GM21723 (cell line): ENCODE data around the gene RUFY4.

Source experiments
- ATAC-seq: cut with Tn5 transposase; IDR thresholded peaks from one replicate; pipeline ENCODE4 v1.9.1; 2021; ENCODE audit warnings: mild to moderate bottlenecking, moderate library complexity; ENCODE audit not compliant: unreplicated experiment

The RUFY4 gene

GRCh38 chr2:218060118-218060517, 8.9 kb upstream of the RUFY4 start:
- no peak for ATAC-seq

DNA sequence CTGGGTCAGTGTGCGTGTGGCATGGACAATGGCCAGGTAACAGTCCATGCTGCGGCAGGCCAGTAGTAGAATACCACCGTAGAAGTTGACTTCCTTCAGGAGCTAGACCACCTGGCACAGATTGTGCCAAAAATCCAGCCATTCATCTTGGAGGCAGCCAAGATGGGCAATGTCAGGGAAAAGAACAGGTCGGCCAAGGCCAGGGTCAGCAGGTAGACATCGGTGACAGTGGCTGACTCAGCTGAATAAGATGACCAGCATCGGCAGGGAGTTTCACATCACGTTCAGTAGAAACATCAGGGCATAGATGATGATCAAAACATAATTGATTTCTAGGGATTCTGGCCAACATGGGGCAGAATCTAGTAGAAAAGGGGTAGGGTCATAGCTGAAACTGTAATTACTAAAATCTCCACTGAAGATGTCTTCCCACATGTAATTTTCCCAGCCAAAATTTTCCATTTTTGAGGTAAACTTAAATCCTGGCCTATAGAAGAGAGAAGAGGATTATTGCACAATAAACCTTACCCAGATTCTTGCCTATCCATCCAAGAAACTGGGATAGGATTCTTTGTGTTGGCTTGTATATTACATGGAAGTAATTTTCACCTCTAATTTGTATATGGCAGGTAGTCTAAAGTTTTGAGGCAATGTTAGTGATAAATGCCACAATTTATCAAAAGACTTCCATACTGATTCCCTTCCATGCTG, 7.9 kb upstream of the RUFY4 start:
- no peak for ATAC-seq

- ATAC-seq, result peak; percentile 90
Measured at GRCh38 chr2:218063486-218063885, 5.6 kb upstream of the RUFY4 start.

DNA sequence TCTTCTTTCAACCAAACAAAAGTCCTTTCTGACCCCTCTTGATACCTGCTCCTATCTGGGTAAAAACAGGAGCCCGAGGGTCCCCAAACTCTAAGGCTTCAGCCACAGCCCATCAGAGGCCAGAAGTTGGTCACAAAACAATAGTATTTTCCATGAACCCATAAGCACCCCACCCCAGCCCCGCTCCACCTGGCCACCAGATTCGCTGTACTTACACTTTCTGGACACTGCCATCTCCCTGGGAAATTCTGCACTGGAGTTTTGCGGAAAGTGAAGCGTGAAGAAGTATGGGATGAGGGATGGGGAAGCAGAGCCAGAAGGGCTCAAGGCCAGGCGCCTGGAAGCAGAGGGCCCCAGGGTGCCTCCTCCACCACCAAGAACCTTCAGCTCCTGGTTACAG, 5.2 kb upstream of the RUFY4 start:
- ATAC-seq, result no peak

DNA sequence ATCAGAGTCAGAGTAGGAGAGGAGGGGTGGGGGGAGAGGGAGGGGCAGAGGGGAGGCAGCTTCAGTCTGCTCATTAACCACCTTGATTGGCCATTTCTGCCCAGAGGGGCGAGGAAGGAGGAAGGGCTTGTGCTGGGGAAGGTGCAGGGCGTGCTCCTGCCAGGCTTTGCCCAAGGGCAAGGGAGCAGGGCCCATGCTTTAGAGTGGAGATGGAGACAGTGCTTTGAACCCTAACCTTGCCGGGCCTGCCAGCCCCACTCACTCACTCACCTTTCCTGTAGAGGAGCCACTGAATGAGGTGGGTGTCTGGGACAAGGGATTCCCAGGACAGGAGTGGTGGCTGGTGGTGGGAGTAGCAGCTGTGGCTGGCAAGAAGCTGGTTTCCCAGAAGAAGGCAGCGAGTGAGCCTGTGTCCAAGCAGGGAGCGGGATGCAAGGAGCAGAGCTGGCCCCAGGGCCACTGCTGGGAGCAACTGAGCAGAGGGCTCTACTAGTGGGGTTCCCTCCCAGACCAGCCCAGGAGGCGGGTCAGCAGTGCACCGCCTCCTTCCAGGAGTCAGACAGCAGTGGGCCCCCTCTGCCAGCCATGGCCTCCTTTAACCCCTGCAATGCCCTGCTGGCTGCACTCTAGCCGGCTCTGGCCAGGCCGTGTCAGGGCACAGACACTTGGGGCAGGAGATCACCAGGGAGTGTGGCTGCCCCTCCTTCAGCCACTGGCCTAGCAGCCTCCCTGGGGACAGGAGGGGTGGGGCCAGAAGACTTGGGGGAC, 3.6 kb upstream of the RUFY4 start:
- ATAC-seq, result no peak

DNA sequence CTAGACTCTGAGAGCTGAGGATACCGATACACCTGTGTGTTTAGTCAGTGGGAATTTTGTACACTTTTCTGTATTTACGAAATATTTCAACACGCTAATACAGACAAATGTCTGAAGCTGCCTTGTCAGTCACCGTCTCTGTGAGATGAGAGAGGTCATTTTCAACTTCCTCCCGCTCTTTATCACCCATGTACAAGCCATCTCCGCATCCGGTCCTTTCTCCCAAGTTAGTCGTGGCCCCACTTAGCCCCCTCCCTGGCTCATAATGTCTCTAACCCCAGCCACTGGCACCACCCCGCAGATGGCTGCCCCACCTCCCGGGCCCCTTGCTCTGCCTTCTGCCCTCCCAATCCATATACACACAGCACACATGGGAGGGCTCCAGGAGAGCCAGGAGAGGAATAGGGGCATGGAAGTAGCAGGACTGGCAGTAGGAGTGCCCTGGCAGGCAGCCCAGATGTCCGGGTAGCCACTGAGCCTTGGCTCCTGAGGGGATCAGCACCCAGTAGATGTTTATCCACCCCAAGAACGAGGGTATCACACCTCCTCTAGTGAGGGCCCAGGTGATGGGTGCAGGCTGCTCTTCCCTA, 2.0 kb upstream of the RUFY4 start:
- no peak for ATAC-seq

- ATAC-seq, result no peak
Measured at GRCh38 chr2:218067523-218067922, 1.5 kb upstream of the RUFY4 start.

- no peak for ATAC-seq
Measured at GRCh38 chr2:218069606-218070300, 700 bp downstream of the RUFY4 start.

GRCh38 chr2:218070587-218070986, 1.5 kb downstream of the RUFY4 start:
- ATAC-seq, result no peak

DNA sequence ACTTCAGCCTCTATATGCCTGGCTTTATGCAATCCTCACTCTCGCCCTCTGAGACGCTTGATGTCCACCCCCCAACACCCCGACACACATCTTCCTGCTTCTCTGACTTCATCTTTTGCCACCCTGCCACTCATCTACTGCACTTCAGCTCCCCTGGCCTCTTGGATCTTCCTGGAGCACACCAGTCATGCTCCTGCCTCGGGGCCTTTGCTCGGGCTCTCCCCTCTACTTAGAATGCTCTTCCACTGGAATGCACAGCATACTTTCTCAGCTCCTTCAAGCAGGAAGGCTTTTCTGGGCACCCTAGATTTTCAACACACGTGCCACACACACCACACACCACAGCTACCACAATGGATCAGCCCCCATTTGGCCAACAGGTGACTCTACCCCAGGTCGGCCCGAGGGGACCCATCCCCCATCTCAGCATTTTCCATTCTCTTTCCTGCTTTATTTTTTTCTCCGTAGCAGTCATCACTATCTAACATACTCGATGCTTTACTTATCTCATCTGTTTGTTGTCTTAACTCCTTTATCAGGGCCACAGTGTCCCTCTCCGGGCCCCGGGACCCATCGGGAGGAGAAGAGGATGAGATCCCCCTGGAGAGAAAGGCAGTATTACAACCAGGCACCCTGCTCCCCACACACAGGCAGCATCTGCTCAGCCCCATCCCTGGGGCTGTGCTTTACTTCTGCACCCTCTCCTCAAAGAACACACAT, 2.3 kb downstream of the RUFY4 start:
- no peak for ATAC-seq

GRCh38 chr2:218072002-218072401, 2.9 kb downstream of the RUFY4 start:
- ATAC-seq, result no peak

DNA sequence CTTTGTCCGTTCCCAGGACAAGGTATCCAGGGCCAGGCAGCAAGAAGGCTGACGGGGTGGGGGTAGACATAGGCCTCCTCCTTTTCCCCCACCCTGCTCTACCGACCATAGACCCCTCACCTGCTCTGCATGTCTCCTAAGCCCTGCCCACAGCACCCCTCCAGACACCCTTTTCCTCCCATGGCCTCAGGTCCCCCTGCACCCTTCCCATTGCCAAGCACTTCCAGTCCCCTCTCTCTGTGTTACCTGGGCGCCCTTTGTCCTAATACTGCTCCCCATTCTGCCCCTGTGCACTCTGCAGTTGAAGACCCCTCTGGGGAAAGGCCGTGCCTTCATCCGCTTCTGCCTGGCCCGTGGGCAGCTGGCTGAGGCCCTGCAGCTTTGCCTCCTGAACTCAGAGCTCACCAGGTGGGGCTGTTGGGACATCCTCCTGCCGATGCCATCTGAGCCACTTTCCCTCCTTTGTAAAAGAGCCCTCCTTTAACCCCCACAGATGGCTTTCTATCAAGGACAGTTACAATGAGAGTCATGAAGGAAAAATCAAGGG, 3.5 kb downstream of the RUFY4 start:
- ATAC-seq, result no peak

DNA sequence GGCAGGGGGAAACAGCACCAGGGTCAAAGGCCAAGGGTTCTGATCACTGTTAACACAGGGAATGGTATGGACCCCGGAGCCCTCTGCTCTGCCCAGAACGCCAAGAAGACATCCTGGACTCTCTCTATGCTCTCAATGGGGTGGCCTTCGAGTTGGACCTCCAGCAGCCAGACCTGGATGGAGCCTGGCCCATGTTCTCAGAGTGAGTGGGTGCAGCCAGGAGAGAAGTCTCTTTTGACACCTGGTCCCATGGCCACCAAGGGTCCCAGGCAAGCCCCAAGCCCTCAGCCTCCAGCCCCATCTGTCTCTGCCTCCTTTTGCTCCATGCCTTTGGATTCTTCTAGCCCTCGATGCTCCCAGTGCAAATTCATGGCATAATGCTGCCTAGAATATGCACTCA, 4.1 kb downstream of the RUFY4 start:
- no peak for ATAC-seq

DNA sequence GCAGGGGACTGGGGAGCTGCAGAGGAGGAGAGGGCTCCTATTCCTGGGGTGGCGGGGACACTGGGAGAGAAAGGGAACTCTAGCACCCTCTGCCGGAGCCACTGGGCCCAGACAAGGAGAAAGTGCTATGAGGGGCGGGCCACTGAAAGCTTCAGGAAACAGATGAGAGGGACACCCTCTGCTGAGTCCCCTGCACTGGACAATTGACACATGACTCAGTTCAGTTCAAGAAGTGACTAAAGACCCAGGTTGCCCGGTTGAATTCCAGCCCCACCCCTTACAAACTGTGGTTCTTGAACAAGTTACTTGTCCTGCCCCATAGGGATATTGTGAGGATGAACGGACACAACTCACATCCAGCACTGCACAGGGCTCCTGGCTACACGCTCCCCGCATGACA, 5.0 kb downstream of the RUFY4 start:
- peak; percentile 47 for ATAC-seq

GRCh38 chr2:218075975-218076811, 7.1 kb downstream of the RUFY4 start:
- no peak for ATAC-seq

- no peak for ATAC-seq
Measured at GRCh38 chr2:218077464-218078216, 8.6 kb downstream of the RUFY4 start.

DNA sequence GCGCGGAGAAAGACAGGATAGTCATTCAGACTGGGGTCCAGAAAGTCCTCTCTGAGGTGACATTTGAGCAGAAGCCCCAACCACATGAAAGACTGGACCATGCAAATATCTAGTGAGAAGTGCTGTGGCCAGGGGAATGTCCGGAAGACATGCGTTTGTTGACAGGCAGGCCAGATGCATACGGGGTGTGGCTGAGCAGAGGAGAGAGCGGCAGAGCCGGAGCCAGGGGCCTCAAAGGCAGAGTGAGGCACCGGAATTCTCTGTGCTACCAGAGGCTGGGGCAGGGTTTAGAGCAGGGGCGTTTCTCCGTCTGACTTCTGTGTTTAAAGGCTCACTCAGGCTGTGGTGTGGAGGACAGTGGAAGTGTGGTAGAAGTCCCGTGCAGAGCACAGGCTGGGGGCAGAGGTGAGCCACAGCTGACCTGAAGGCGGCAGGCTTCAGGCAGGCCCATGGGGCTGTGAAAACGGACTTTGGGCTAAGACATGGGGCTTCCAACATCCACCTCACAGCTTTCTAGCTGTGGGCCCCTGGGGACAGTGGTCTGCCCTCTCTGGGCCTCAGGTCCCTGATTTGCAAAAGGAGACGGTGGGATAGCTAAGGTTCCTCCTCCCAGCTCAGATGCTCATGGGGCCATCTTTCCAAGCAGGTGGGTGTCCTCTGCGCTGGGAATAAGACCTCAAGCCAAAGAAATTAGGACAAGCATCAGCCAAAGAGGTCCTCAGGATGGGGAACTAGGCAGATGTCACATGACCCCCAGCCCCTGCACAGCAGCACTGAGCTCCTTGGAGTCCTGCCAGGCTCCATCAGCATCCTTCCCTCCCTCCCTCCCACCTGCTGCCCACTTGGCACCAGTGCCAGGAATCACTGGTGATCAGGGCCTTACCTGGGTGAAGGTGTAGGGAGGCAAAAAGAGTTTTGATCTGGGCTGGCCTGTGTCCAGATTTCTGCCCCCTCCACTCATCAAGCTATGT, 11.2 kb downstream of the RUFY4 start:
- ATAC-seq, result no peak

DNA sequence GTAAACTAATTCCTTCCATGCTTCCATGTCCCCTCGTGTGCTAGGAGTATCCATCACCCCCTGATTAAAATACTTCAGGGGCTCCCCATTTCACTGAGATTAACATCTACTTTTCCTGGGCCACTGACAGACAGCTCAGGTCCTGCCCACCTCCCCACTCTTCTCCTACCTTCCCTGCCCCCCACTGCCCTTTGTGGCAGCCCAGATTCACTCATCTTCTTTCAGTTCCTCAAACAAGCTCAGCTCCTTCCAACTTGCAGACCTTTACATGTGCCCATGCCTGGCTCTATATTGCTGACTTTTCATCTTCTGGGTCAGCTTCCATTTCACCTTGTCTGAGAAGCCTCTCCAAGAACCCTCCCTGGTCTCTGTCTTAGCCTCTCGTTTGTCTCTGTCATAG, 12.0 kb downstream of the RUFY4 start:
- ATAC-seq, result peak; percentile 95
